ENCODE data around the gene SGSM2. TPM values are rescaled to one million over a fixed set of nuclear protein-coding genes. Genes with fewer than 3 reads are reported as not detected.

Gene SGSM2
- polyA plus RNA-seq, 3 donors, result 71.5 to 89.4 (median 79.0) TPM

DNA sequence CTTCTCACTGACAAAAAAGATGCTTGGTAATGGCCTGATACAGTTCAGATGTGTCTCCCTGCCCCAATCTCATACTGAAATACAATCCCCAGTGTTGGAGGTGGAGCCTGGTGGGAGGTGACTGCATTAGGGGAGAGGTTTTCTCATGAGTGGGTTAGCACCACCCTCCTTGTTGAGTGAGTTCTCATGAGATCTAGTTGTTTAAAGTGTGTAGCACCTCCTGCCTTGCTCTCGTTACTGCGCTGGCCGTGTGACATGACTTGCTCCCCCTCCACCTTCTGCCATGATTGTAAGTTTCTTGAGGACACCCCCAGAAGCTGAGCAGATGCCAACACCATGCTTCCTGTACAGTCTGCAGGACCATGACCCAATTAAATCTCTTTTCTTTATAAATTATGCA lies 6.0 kb upstream of the SGSM2 start:
- DNase-seq, result no peak

- no peak for DNase-seq
These were observed 1.5 kb upstream of the SGSM2 start for GRCh38 chr17:2335726-2336214.

DNA sequence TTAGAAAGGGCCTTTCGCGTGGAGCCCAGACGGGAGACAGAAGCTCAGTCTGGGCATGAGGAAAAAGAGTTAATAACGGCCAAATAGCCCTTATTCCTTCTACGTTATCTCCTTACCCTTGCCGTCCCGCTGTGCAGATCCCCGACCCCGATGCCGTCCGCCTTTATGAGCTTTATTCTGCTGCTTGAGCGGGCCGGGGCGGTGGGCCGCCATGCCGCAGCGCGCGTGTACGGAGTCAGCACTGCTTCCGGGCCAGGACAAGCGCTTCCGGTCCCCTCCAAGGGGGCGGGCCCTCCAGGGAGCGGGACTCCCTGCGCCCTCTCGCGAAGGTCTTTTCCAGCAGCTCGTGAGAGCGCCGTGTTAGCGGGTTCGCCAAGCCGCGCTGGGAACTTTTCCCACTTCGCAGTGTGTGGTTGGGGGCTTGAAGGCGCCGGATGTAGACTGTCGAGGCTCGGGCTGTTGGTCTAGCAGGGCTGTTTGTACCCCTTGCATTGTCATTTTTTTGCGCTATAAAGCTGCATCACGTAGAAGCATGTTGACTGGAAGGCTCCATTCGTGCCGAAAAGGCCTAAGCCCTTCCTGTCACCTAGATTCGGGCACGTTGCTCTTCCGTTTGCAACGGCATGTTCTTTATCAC lies 968 bp upstream of the SGSM2 start, which contains the start of gene TSR1:
TSR1 (minus strand) TSS at position 243 of the 637 bp plus-strand sequence; CDS start at position 213, 30 bp downstream.
- DNase-seq, result peak; percentile 92

DNA sequence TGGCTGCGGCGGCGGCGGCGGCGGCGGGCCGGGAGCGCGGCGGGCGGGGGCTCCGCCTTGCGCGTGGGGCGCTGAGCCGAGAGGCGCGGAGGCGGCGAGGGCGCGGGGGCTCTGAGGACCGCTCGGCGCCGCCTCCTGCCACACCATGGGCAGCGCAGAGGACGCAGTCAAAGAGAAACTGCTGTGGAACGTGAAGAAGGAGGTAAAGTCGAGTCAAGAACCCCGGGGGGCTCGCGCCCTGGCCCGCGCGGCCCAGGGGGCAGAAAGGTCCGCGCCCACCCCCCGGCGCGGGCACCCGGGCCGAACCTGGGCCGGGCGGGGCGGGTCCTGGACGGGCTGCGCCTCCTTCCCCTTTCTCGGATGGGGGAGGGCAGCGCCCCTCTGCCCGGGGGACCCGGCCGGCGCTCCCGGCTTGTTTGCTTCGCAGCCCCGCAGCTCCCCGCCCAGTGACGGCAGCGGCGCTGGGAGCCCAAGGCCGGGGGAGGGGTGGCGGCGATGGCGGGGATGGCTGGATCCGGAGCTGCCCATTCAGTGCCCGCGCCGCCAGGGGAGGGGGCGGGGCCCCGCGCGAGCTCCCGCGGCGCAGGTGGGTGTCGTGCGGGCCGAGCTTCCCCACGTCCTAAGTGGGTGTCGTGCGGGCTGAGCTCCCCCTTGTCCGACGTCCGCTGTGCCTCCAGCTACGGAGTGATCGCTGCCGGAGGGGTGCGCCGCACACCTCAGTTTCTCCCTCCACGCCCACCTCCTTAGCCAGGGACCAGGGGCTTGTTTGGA lies 428 bp downstream of the SGSM2 start:
- peak; percentile 51 for DNase-seq

DNA sequence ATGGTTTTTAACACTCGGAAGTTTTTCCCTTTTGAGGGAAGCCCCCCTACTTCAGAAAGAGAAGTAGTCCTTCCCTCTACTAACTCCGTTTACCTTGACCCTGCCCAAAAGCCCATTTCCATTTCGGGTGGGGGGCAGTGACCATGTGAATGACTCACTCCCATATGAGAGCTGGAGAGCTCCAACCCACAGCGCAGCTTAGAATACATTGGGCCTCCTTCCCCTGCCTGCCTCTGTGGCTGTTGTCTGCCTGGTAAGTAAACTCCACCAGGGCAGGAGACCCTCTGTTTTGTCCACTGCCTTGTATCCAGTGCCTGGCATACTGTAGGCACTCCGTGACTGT lies 985 bp downstream of the SGSM2 start:
- DNase-seq, result peak; percentile 5

GRCh38 chr17:2343421-2343820 lies 6.1 kb downstream of the SGSM2 start:
- DNase-seq, result no peak

DNA sequence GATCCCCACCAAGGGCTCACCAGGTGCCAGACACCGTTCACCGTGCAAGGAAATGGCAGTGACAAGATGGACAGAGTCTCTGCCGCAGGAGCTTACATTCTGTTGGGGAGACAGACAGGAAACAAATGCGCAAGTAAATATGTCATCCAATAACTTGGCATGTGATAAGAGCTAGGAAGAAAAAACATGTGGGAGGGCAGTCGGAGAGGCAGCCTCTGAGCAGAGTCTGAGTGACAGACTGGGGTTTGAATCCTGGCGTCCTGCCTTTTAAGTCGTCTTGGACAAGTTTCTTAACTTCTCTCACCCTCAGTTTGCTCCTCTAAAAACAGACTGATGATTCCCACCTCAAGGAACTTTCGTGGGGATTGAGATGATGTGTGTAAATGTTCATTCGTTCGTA lies 7.2 kb downstream of the SGSM2 start:
- no peak for DNase-seq

GRCh38 chr17:2346475-2346874 lies 9.2 kb downstream of the SGSM2 start:
- DNase-seq, result no peak

GRCh38 chr17:2347805-2348685 lies 10.7 kb downstream of the SGSM2 start:
- DNase-seq, result peak; percentile 80

GRCh38 chr17:2351269-2351668 lies 14.0 kb downstream of the SGSM2 start:
- no peak for DNase-seq

DNA sequence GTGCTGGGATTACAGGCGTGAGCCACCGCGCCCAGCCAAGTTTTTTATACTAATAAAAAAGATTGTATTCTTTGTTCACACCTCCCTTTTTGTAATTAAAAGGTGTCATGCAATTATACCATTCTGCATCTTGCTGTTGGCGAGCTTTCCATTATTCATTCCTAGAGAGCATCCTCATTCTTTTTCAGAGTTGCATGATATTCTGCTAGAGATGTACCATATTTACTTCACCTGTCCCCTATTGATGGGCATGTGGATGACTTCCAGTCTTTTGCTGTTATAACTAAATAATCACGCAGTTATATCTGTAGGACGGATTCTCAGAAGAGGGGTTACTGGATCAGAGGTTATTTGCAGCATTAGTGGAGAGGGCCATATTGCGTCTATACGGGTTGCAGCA lies 17.0 kb downstream of the SGSM2 start:
- no peak for DNase-seq

DNA sequence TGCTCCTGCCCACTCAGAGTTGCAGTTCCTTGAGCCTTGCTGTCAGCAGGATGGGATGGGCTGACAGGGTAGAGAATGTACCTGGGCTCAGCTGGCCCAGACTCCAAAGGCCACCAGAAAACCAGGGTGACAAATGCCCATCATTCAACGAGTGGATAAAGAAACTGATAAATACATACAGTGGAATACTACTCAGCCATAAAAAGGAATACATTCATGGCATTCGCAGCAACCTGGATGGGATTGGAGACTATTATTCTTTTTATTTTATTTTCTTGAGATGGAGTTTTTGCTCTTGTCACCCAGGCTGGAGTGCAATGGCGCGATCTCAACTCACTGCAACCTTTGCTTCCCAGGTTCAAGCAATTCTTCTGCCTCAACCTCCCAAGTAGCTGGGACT lies 19.9 kb downstream of the SGSM2 start:
- no peak for DNase-seq

DNA sequence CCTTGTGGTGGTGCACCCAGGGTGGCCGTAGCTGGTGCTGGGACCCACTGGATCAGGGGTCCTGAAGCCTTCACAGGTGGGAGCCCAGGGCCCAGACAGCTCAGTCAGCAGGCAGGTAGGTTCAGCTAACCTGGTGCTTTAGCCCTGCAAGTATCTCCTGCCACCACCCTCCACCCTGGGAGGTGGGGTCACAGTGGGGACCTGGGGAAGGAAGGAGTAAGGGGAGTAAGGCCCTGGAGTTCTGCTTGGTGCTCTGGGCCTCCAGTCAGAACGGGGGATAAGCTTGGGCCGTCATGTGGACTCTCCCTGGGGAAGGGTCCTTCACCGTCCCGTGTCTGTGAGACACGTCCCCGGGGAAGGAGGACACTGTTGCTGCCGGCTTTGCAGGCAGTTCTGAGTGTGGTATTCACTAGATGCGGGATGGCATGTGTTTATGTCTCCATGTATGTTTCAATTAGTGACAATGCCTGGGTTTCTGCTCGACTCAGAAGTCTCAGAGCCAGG lies 20.7 kb downstream of the SGSM2 start:
- DNase-seq, result no peak

DNA sequence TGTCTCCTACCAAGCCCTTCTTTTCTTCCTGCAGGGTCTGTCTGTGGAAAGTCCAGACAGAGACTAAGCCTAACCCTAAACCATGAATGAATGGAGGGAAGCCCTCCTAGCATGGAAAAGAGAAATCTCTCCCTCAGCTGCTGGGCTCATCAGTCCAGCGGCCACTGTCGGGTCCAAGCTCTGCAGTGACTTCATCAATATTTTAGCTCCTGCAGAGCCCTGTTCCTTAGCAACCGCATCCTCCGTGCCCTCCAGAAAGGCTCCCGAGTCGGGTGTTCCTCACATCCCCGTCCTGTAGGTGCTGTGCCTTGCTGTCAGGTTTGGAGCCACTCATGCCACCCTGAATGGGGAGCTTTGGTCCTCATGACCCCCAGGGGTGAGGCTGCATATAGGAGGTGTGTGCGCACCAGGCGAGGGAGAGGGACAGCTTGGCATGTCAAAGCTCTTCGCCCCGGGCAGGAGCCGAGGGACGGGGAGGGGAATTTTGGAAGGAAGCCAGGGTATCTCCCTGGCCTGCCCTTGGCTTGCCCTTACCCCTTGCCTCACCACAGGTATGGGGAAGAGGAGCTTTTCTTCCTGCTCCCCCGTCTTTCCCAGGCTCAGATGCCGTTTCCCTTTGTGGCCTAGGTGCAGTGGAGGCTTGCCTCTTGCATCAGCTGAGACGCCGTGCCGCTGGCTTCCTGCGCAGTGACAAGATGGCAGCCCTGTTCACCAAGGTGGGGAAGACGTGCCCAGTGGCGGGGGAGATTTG lies 23.9 kb downstream of the SGSM2 start:
- no peak for DNase-seq

- no peak for DNase-seq
These were observed 24.7 kb downstream of the SGSM2 start for GRCh38 chr17:2362016-2362415.

GRCh38 chr17:2362416-2362815 lies 25.1 kb downstream of the SGSM2 start:
- DNase-seq, result no peak

- no peak for DNase-seq
These were observed 25.6 kb downstream of the SGSM2 start for GRCh38 chr17:2362881-2363280.

DNA sequence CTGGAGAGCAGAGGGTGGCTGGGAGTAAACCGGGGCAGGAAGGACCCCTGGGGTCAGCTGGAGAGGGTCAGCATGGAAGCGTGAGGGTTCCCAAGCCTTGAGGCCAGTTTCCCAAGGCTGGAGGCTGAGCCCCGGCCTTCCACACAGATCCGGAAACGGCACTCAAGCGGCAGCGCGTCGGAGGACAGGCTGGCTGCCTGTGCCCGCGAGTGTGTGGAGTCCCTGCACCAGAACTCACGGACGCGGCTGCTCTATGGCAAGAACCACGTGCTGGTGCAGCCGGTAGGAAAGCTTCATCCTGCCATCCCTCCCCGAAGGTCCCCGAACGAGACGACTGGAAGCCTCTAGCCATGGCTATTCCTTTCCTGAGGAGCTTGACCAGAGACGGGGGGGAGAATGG lies 26.0 kb downstream of the SGSM2 start:
- no peak for DNase-seq

- no peak for DNase-seq
These were observed 26.8 kb downstream of the SGSM2 start for GRCh38 chr17:2363851-2364762.

DNA sequence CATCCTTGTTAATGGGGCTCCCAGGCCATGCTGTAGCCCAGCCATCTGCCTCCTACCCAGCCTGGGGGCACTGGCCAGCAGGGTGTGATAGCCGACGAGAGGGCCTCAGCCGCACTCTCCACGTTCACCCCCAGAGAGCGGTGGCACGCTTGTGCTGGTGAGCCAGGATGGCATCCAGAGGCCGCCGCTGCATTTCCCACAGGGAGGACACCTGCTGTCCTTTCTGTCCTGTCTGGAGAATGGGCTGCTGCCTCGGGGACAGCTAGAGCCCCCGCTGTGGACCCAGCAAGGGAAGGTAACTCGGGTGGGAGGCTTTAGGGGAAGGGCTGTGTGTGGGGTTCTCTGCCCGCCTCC lies 27.4 kb downstream of the SGSM2 start:
- DNase-seq, result no peak

GRCh38 chr17:2365132-2365531 lies 27.8 kb downstream of the SGSM2 start:
- DNase-seq, result no peak

Measured in renal pelvis (tissue), 4 donors.